K562 (cell line): ENCODE measurements around the gene FAM114A1. TPM values are rescaled to one million over a fixed set of nuclear protein-coding genes. Genes with fewer than 3 reads are reported as not detected.

Experiments used
- ATAC-seq: fragments of 200-7000 bp; cut with Tn5 transposase; 3 replicates; pipeline ENCODE4 v1.9.1; 2020; ENCODE audit warnings: moderate library complexity
- BruUV-seq: library from RNA; stranded (reverse); fragments of 400-500 nt; replicated peaks from 2 replicates; lab custom pipeline; 2021; lab: Mats Ljungman, UMichigan
- CTCF ChIA-PET: fragments of 300-600 bp; formaldehyde crosslinking; extraction: SDS; loops from one replicate; lab custom pipeline; 2021; ENCODE audit warnings: low intra/inter-chr PET ratio; lab: Yijun Ruan, JAX
- POLR2A ChIA-PET: fragments of 300-600, 350-650 bp; sonication (Branson Sonifier 250); formaldehyde crosslinking; extraction: SDS; loops from one replicate; lab custom pipeline; 2021; ENCODE audit warnings: antibody characterized with exemption, inconsistent platforms; lab: Yijun Ruan, JAX
- DNase-seq, 4 experiments: peaks; one replicate each; pipeline versions ENCODE4 v3.0.0 to v3.0.0-alpha.2; 2011 to 2018; ENCODE audit warnings: low spot score in 3 of 4, mixed read lengths in 3 of 4; ENCODE audit errors: extremely low read depth in 1 of 4
- FAIRE-seq: peaks from 2 replicates; lab custom pipeline; 2011; peaks lifted over from hg19 to GRCh38; lab: Jason Lieb, UNC
- H2AFZ ChIP-seq: 2 replicates; pipeline ENCODE4 v1.6.0; 2011; ENCODE audit warnings: low read depth, low read length, control low read depth, inconsistent platforms
- H3K27ac ChIP-seq: fragments of 200-600 bp; 3 replicates; pipeline ENCODE4 v1.8.0; 2011; ENCODE audit warnings: low read depth, mild to moderate bottlenecking, control low read depth, inconsistent platforms, low read length, moderate library complexity, mixed read lengths; ENCODE audit errors: extremely low read depth
- H3K27me3 ChIP-seq, 2 experiments: fragments of 300-600 bp in 1 of 2; 2 replicates in 1 of 2; 3 replicates in 1 of 2; pipeline versions ENCODE4 v1.6.0 to v1.8.0; 2011; ENCODE audit warnings: inconsistent platforms in 2 of 2, low read length in 2 of 2, mild to moderate bottlenecking in 1 of 2, mixed read lengths in 1 of 2, moderate library complexity in 1 of 2; ENCODE audit not compliant: control insufficient read depth in 2 of 2, insufficient read depth in 2 of 2
- H3K36me3 ChIP-seq: fragments of 300-600 bp; 3 replicates; pipeline ENCODE4 v1.8.0; 2011; ENCODE audit warnings: mild to moderate bottlenecking, low read length, inconsistent platforms; ENCODE audit not compliant: control insufficient read depth, insufficient read depth
- H3K4me1 ChIP-seq, 2 experiments: fragments of 200-600 bp in 1 of 2; replicated peaks in 1 of 2; 2 replicates in 1 of 2; 3 replicates in 1 of 2; pipeline versions ENCODE4 v1.5.1 to v1.8.0; 2011; ENCODE audit warnings: inconsistent platforms in 2 of 2, low read length in 2 of 2, mild to moderate bottlenecking in 1 of 2, mixed read lengths in 1 of 2, moderate library complexity in 1 of 2; ENCODE audit not compliant: control insufficient read depth in 2 of 2, insufficient read depth in 2 of 2
- H3K4me2 ChIP-seq: 2 replicates; pipeline ENCODE4 v1.6.1; 2011; ENCODE audit warnings: low read length, control low read depth, inconsistent platforms, mixed read lengths; ENCODE audit not compliant: insufficient read depth
- H3K4me3 ChIP-seq: fragments of 200-600 bp; sonication (generic), shearing (Covaris generic); 2 replicates; pipeline ENCODE4 v1.5.1; 2016; ENCODE audit warnings: control low read depth, inconsistent platforms
- H3K79me2 ChIP-seq: fragments of 200-600 bp; 3 replicates; pipeline ENCODE4 v1.8.0; 2011; ENCODE audit warnings: low read length, inconsistent platforms; ENCODE audit not compliant: control insufficient read depth, insufficient read depth
- H3K9ac ChIP-seq, 2 experiments: 2 replicates each; pipeline versions ENCODE4 v1.6.0 to v1.6.1; 2011; ENCODE audit warnings: low read depth in 2 of 2, low read length in 2 of 2, control low read depth in 1 of 2, inconsistent platforms in 1 of 2, mild to moderate bottlenecking in 1 of 2, mixed read lengths in 1 of 2; ENCODE audit not compliant: insufficient read depth in 1 of 2
- H3K9me1 ChIP-seq: one replicate; pipeline ENCODE4 v1.6.0; 2011; ENCODE audit warnings: inconsistent platforms, mild to moderate bottlenecking, low read length, moderate library complexity; ENCODE audit not compliant: control insufficient read depth, insufficient read depth
- H3K9me3 ChIP-seq: replicated peaks from 2 replicates; pipeline ENCODE4 v1.5.1; 2011; ENCODE audit warnings: low read depth, low read length, inconsistent platforms; ENCODE audit not compliant: control insufficient read depth, insufficient read depth
- H4K20me1 ChIP-seq: replicated peaks from 2 replicates; pipeline ENCODE4 v1.6.1; 2011; ENCODE audit warnings: low read length, inconsistent platforms, mixed read lengths; ENCODE audit not compliant: control insufficient read depth, insufficient read depth
- BRD9 ChIP-seq: fragments of 450-650 bp; IDR thresholded peaks from 2 replicates; pipeline ENCODE4 v1.6.1; 2018; ENCODE audit warnings: low read depth; ENCODE audit not compliant: partially characterized antibody
- BRF1 ChIP-seq: IDR thresholded peaks from 3 replicates; pipeline ENCODE4 v1.6.1; 2011; ENCODE audit warnings: borderline replicate concordance, mild to moderate bottlenecking; ENCODE audit not compliant: insufficient read length; ENCODE audit errors: extremely low read depth
- E2F3 ChIP-seq: fragments of 250-450 bp; sonication (Bioruptor Pico); IDR thresholded peaks from 2 replicates; pipeline ENCODE4 v1.4.0; 2020; ENCODE audit warnings: mild to moderate bottlenecking
- KDM5B ChIP-seq: fragments of 200-600 bp; sonication (generic); IDR thresholded peaks from 2 replicates; pipeline ENCODE4 v1.6.1; 2012; ENCODE audit warnings: low read depth, mild to moderate bottlenecking, moderate library complexity, low read length, control low read depth, inconsistent platforms; ENCODE audit not compliant: insufficient replicate concordance
- NRF1 ChIP-seq, 2 experiments: fragments of 450-650 bp; IDR thresholded peaks in 1 of 2; conservative IDR thresholded peaks in 1 of 2; 2 replicates each; pipeline ENCODE4 v1.6.1; 2014; ENCODE audit warnings: mild to moderate bottlenecking in 2 of 2
- POLR3G ChIP-seq: IDR thresholded peaks from 2 replicates; pipeline ENCODE4 v1.6.1; 2011; ENCODE audit not compliant: insufficient read length, insufficient replicate concordance; ENCODE audit errors: extremely low read depth
- RBM25 ChIP-seq: fragments of 200-400 bp; formaldehyde crosslinking; IDR thresholded peaks from 2 replicates; pipeline ENCODE4 v1.6.1; 2018; ENCODE audit warnings: low read length, low read depth, moderate library complexity; ENCODE audit not compliant: severe bottlenecking
- ZFP36 ChIP-seq: fragments of 150-350 bp; IDR thresholded peaks from 2 replicates; pipeline ENCODE4 v1.6.1; 2018; ENCODE audit warnings: low read length, low read depth; ENCODE audit not compliant: partially characterized antibody
- WGBS: fragments of 100-300 bp; shearing (Covaris generic); methylation state at CpG from one replicate; pipeline ENCODE4 v1.1.6; 2016; ENCODE audit warnings: low coverage, mixed read lengths; ENCODE audit not compliant: insufficient coverage; ENCODE audit errors: missing lambda C conversion rate; 5-methylcytosine and 5-hydroxymethylcytosine counted together
- in situ Hi-C: fragments of 300-500 bp; cut with MboI; formaldehyde crosslinking; loops from 4 replicates; pipeline ENCODE4 v1.15.0; 2018; ENCODE audit warnings: inconsistent platforms, mixed read lengths
- intact Hi-C: fragments of 100-400 bp; cut with micrococcal nuclease; formaldehyde crosslinking; loops from 2 replicates; pipeline ENCODE4 v1.14.2; 2022
- polyA plus RNA-seq, 8 experiments: library from polyadenylated mRNA; depleted of rRNA in 4 of 8; stranded (reverse) in 5 of 8; unstranded in 3 of 8; fragments of >200 nt; fragmentation: Nextera tagmentation in 2 of 8; fragmentation: Illumina TruSeq in 1 of 8; extraction: Ambion mirVana in 2 of 8; extraction: Trizol in 1 of 8; gene quantifications; 2 replicates each; pipeline versions ENCODE4 v1.2.1 to v1.2.3, GENCODE V29; 2011 to 2014; ENCODE audit warnings: inconsistent platforms in 1 of 8, missing spikeins in 1 of 8
- total RNA-seq, 7 experiments: library from RNA; depleted of rRNA in 6 of 7; stranded (reverse); fragments of >200 nt in 6 of 7; fragmentation: Illumina TruSeq in 2 of 7; extraction: Trizol in 2 of 7; gene quantifications; 2 replicates each; pipeline versions ENCODE4 v1.2.1 to v1.2.3, GENCODE V29; 2011 to 2021; ENCODE audit warnings: low replicate concordance in 1 of 7

The FAM114A1 gene
- total and polyA plus RNA-seq, 9 of the 15 experiments (the other 6 are each of a cell fraction or from before 2014, with no cell fraction given): 1.8 to 12.0 (median 4.3) TPM

- no peaks in the 10 kb centered on the region for H4K20me1 ChIP-seq
- no peaks in the 10 kb centered on the region; the same call in 2 of the 3 replicates for H3K36me3 ChIP-seq
- POLR2A ChIA-PET: no interaction called here
- no peak for DNase-seq
- no peaks in the 10 kb centered on the region for H3K9me1 ChIP-seq
- 72% methylated on average over 7 of the region's 7 CpGs for WGBS
- in situ Hi-C loops (loop anchor here (25.0 kb wide), 1 partner anchor 714 kb away; no protein-coding TSS in a partner anchor), intact Hi-C loops (loop anchor here (10.0 kb wide), 1 partner anchor 557 kb away; the partner anchor contains the start of genes LIAS and RPL9)
- H3K4me1 ChIP-seq: no peaks in the 10 kb centered on the region
- no peak overlapping the region for H3K9ac ChIP-seq
- BruUV-seq: no TSS peak
- ATAC-seq: no peak
- no peak overlapping the region for H3K27ac ChIP-seq
- FAIRE-seq: no peak
- CTCF ChIA-PET: no interaction called here
- H3K4me2 ChIP-seq: no peak overlapping the region
- no peak overlapping the region for H2AFZ ChIP-seq
- no peaks in the 10 kb centered on the region for H3K27me3 ChIP-seq
- no peak overlapping the region for H3K4me3 ChIP-seq
- no peaks in the 10 kb centered on the region for H3K9me3 ChIP-seq
- H3K79me2 ChIP-seq: no peaks in the 10 kb centered on the region
- TF ChIP-seq BRF1: no peak
- TF ChIP-seq E2F3 (CRISPR knock-in tag): no peak
- TF ChIP-seq POLR3G: no peak
- TF ChIP-seq, all 486 proteins: peak for 0
Measured at GRCh38 chr4:38898245-38898644, 30.6 kb downstream of the FAM114A1 start.

- Histone ChIP-seq H3K9me3 (no peaks in the 10 kb centered on the region), H3K9ac (no peak overlapping the region), H3K79me2 (no peaks in the 10 kb centered on the region), H3K4me2 (no peak overlapping the region), H2AFZ (no peak overlapping the region), H3K4me3 (no peak overlapping the region), H3K36me3 (peaks cover 3% of the 10 kb centered on the region; the same call in 1 of the 3 replicates), H4K20me1 (no peaks in the 10 kb centered on the region), H3K27ac (no peak overlapping the region), H3K4me1 (peaks cover 0 to 2% of the 10 kb centered on the region in 2 experiments; a peak in 1 of 5 replicates), H3K27me3 (no peaks in the 10 kb centered on the region), H3K9me1 (no peaks in the 10 kb centered on the region)
- no TSS peak for BruUV-seq
- POLR2A ChIA-PET: no interaction called here
- DNase-seq: no peak
- no peak for ATAC-seq
- intact Hi-C loops (loop anchor here (1.0 to 5.0 kb wide), 2 partner anchors 145 to 233 kb away; no protein-coding TSS in a partner anchor), in situ Hi-C loops (loop anchor here (5.0 kb wide), 1 partner anchor 235 kb away; no protein-coding TSS in a partner anchor)
- CTCF ChIA-PET: interaction anchor here (2.0 kb wide), 1 partner anchor 233 kb away, joined by 15 read pairs; no protein-coding TSS in a partner anchor
- no peak for FAIRE-seq
- TF ChIP-seq BRD9 (peak; percentile 95), RBM25 (peak; percentile 6), KDM5B (no peak), ZFP36 (peak; percentile 68), NRF1 (conservative IDR thresholded peaks at IDR 0.05 in 1 of 2, IDR thresholded peaks at IDR 0.05 in 1 of 2) (no peak)
- WGBS: 14% methylated on average over 5 of the region's 5 CpGs
Measured at GRCh38 chr4:38902221-38902620, 34.6 kb downstream of the FAM114A1 start.
